HG02885 (cell line): Measurements from ENCODE around the gene FALEC.

Experiments
- ATAC-seq: cut with Tn5 transposase; IDR thresholded peaks from one replicate; pipeline ENCODE4 v1.9.1; 2021; ENCODE audit warnings: mild to moderate bottlenecking; ENCODE audit not compliant: unreplicated experiment, poor library complexity

Gene FALEC

GRCh38 chr1:150511551-150511950, 4.0 kb upstream of the FALEC start:
- ATAC-seq = no peak

GRCh38 chr1:150511985-150512660, 3.4 kb upstream of the FALEC start:
- no peak for ATAC-seq

- ATAC-seq = no peak
Measured at GRCh38 chr1:150512846-150513245, 2.7 kb upstream of the FALEC start.

GRCh38 chr1:150513351-150513791, 2.2 kb upstream of the FALEC start:
- no peak for ATAC-seq

DNA sequence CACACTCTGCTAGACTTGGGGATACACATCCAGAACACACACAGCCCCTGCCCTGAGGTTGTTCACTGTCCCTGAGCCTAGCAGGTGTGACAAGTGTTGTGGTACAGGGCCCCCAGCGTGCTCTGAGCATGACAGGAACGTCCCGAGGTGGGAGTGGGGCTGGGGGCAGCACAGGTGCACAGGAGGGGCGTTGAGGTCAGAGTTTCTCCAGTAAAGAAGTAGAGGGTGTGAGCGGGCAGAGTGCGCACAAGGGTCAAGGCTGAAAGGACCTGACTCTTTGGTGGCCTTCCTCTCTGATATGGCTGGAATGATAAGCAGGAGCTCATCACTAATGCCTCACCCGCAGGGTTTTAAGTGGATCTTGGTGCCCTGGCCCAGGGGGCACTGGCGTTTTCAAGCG, 1.3 kb upstream of the FALEC start:
- no peak for ATAC-seq

DNA sequence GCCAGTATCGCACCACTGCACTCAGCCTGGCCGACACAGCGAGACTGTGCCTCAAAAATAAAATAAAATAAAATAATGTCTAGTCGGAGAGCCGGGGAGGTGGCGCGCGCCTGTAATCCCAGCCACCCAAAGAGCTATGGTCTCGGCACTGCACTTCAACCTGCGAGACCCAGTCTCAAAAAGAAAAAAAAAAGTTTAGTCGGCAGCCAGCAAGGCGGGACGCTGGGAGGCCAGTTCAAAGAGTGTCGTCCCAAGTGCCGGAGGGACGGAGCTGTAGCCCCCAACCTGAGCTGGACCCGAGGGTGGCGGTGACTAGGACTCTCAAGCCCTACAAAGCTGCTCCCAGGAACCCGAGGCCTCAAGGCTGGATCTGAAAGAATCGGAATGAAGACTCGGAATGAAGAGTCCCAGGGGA, 632 bp upstream of the FALEC start:
- no peak for ATAC-seq

GRCh38 chr1:150516050-150516591, 569 bp downstream of the FALEC start:
- ATAC-seq = no peak

GRCh38 chr1:150516616-150517015, 1.1 kb downstream of the FALEC start:
- ATAC-seq = no peak

DNA sequence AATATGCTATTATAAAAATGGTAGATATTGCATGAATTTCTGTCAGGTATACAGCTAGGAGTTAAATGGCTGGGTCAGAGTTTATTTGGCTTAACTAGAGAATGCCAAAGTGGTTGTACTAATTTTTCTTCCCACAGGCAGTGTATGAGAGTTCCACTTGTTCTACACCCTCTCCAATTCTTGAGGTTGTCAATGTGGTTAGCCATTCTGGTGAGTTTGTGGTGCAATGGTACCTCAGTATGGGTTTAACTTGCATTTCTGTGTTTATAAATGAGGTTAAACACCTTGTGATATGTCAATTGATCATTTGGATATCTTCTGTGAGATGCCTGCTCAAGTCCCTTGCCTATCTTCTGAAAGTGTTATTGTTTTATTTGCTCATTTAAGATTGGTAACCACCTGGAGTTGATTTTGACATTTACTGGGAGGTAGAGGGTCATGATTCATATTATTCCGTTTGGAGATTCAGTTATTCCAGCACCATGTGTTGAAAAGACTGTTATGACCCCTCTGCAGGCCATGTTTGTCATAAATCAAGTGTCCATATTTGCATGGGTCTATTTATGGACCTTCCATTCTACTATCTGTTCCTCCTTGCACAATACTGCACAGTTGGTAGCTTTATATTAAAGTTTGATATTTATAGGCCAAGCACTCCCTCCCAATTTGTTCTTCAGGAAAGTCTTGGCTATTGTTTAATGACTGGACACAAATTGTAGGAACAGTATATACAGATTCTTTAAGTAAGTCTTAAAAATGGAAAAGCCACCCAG, 5.8 kb downstream of the FALEC start:
- no peak for ATAC-seq

GRCh38 chr1:150525348-150525747, 9.8 kb downstream of the FALEC start:
- ATAC-seq = no peak

DNA sequence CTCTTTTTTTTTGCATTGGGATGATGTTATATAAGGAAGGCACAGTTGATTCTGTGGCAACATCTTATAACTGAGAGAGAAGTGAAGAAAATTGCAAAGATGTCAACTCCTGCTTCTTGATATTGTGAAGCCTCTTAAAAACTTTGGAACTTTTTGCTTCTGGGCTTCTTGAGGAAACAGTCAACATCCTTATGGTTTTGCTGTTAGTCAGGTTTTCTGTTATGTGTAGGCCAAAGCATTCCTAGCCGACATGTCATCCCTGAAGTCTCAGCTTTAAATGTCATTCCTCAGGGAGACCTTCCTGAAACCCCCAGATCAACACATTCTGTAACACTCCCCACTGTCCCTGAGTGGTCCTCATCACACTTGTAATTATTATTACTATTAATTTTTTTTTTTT, 12.6 kb downstream of the FALEC start:
- no peak for ATAC-seq

DNA sequence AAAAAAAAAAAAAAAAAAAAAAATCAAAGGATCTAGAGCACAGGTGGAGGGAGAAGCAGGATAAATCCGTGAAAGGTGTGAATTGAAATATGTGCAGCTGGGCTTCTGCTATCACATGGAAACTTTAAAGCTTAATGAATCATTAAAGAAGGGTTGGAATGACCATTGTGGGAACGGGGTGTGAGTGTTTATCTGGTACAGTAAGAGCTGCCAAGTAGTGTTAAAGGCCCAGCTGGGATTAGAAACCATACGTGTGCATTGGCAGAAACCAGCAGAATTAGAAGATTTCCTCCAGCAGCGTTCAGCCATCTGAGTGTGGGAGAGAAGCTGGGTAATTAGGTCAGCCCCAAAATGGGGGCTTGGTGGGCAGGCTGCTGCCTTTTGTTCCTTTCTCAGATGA, 13.5 kb downstream of the FALEC start:
- ATAC-seq = no peak

DNA sequence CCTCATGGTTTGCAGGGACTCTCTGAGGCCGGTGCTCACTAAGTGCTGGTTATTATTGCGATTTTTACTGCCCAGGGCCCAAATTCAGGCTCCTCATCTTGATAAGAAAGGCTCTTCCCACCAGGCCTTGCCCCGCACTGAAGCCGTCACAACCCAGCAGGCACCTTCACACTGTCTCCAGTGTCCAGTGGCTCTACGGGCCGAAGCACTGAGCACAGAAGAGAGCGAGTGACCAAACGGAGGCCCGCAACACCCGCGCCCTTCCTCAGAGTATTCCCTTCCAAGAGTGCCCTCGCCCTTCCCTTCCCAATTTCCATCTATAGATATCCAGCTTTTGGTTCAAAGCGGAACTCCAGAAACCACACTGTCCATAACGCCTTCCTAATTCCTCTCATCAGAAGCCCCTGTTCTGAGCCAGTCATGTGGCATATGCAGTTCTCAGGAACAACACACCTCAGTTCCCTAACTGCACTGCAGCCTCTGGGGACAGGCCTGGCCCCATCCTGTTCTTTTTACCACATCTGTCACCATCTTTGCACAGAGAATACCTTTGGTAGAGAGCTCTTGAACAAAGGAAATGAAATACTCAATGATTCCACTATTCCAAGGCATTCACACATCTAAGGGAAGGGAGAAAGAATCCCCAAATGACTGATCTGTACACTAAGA, 15.1 kb downstream of the FALEC start:
- ATAC-seq = no peak

DNA sequence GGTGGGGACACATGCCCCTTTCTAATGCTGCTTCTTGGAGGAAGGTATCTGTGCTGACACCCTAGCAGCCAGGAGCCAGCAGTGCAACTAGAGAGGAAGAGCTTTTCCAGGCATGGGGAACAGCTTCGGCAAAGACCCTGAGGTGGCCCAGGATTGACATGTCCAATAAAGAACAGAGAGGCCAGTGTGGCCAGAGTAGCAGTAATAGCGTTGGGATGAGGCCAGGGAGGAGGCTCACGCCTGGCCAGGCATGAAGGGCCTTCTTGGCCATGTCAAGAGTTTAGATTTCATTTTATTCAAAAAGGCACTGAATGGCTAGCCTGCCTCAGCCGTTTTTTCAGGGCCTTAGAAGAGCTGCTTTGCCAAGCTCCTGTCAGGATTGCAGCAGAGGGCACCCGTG, 17.3 kb downstream of the FALEC start:
- ATAC-seq = no peak

DNA sequence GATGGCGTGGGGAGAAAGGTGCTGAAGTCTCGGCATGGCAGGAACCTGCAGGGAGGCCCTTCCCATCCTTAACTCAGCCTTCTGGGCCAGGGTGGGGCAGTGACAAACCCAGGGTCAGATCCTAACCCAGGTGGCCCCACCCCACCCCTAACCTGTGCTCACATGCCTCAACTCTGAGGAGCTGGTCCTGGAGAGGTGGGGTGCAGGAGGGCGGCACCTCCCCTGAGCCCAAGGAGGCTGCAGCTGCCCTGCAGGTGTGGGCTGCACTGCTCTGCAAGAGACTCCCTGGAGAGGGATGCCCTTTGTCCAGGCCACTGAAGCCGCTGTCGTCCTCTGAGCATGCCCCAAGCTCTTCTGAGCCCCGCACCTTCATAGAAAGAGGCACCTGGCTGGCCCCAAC, 18.4 kb downstream of the FALEC start:
- ATAC-seq = no peak

GRCh38 chr1:150535511-150536287, 20.1 kb downstream of the FALEC start:
- no peak for ATAC-seq

DNA sequence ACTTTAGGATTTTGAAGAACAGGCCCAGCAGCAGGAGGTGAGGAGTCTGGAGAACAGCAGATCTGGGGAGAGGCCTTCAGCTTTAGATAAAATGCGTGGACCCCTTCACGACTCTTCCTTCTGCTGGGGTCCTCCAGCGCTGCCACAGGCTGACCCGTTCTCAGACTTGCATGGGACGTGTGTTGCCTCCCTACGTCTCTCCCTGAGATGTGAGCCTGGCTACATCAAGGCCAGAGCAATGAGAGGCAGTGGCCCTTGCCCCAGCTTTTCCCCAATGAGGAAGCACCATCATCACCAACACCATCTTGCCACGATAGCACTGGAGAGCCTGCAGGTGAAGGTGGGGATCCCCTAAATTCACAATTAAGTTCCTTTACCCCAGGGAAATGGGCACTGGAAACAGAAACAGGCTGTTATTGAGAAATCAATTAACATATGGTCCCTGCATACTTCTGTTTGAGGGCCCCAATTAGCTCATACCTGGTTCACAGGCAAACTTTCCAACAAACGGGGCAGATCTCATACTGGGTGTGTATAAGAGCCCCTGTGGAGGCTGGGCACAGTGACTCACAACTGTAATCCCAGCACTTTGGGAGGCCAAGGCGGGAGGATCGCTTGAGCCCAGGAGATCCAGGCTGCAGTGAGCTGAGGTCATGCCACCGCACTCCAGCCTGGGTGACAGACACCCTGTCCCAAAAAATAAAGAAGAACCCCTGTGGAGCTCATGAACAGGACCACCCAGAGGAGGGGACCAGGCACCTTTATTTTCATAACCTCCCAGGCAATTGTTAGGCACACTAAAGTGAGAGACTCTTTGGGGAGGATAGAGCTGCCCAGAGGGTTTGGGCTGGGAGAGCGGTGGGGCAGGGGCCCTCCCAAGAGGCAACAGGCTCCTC, 21.5 kb downstream of the FALEC start:
- no peak for ATAC-seq

DNA sequence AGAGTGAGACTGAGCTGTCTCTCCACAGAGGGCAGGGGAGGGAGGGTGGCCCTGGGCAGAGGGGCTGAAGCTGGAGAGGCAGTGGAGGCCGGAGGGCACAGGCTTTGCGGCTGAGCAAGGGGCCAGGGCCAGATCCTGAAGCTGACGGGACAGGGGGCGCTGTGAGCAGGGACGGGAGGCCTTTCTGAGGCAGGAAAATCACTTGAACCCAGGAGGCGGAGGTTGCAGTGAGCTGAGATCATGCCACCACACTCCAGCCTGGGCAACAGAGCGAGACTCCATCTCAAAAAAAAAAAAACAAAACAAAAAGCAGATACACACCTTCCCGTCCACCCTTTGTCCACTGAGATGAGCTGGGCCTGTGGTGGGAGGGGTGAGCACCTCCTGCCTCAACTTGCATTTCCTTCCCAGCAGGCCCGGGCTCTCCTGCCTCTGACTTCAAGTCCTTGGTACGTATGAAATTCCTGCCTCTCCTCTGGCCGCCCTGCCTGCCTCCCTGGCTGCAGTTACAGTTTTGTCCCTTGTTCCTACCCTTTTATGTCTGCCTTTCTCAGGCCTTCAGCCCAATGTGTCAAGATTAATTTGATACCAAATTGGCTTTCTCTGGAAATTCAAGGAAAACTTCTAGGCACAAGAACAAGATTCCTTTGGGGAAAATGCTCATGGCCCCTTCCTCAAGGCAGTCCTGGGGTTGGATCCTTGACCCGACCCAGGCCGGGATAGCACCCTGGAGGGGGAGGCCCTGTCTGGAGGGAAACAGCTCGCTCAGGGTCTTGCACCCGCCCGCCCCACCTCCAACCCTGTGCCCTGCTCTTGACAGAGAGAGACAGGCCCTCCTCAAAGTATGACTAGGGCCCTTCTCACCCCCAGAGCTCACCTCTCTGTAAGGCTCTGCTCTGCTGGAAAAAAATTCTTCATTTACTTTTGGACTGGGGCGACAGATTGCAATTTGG, 22.5 kb downstream of the FALEC start:
- no peak for ATAC-seq
